ENCODE results near the gene AGPS.
"Not testable (repeated sequence)": the region's sequence is repeated elsewhere in the genome, so short reads cannot be mapped to it uniquely, and the experiment has no call there.

Gene AGPS

DNA sequence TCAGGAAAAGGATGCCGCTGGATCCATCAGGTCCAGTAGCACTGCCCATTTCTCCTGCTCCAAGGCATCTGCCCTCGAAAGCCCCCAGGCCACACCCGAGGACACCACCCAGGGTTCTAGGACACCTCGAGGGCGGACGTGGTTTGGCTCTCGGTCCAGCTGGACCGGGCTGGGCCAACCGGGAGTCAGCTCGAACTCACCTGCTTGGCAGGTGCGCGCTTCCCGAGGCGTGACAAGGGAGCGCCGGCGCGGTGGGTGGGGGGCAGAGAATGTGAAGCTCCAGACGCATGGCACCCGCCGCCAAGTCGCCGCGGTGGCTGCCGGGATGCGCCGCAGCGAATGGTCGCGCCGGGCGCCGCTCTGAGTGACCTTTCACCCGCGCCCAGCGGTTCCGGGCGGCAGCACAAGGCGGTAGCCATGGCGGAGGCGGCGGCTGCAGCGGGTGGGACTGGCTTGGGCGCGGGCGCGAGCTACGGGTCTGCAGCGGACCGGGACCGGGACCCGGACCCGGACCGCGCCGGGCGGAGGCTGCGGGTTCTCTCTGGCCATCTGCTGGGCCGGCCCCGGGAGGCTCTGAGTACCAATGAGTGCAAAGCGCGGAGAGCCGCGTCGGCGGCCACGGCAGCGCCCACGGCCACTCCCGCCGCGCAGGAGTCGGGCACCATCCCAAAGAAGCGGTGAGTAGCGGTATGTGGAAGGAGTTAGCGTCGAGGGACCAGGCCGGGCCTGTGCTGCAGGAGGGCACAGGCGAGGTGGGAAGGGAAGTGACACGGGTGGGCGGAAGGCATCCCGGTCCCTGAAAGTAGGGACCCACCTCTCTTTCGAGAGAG is at the start of gene AGPS:
Gene AGPS (plus strand): TSS at position 401 of the 830 bp plus-strand sequence. CDS start 17 bp downstream, at position 418.
- no peak for DNase-seq

DNA sequence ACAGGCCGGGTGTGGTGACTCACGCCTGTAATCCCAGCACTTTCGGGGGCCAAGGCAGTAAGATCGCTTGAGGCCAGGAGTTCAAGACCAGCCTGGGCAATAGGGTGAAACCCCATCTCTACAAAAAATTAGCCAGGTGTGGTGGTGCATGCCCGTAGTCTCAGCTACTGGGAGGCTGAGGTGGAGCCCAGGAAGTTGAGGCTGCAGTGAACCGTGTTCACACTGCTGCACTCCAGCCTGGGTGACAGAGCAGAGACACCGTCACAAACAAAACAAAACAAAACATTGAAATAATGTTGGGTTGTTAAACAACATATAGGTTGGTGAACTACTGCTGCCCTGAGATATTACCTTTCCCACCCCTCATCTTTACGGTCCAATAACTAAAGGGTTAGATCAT is 48.8 kb upstream of the AGPS start:
- no peak for DNase-seq

DNA sequence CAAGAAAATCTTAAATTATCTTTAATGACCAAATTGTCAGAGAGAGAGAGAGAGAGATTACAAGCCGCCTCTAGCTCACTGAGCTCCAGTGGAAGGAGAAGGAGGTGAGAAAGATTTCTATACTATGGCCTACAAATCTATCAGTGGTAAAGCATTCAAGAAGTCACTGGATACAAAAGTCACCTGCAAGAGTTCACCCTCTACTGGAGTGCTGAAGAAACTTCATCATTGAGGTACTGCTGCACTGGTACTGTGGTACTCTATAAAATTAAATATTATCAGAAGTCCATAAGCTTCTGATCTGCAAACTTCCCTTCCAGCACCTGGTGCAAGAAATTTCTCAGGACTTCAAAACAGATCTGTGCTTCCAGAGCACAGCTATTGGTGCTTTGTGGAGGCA is 48.3 kb upstream of the AGPS start:
- no peak for DNase-seq

DNA sequence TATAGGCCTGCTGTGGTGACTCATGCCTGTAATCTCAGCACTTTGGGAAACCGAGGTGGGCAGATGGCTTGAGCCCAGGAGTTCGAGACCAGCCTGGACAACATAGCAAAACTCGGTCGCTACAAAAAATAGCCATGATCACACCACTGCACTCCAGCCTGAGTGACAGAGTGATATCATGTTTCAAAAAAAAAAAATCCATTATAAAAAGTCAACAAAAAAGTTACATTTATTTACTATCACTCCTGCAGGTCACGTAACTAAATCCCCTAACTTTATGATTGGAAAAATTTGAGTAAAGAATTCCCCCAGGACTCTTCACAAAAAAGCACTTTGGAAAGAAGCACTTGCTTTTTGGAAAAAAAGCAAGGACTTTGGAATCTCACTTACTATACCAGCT is 46.4 kb upstream of the AGPS start:
- DNase-seq, result no peak

DNA sequence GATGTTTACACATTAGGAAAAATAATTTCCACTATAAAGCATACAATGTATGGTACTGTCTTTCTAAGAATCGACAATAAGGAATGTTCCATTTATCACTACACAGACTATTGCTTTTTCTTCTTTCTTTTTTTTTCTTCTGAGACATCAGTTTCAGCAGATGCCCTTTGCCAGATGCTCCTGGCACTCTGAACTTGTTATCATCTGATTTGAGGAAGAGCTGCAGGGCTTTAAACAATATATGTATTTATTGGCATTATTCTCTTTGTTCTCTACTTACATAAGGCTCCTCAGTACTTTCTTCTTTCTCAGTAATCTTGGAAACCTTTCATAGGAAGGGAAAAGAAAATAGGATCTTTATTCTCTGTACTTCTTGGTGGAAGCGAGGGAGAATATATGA is 45.0 kb upstream of the AGPS start:
- no peak for DNase-seq

DNA sequence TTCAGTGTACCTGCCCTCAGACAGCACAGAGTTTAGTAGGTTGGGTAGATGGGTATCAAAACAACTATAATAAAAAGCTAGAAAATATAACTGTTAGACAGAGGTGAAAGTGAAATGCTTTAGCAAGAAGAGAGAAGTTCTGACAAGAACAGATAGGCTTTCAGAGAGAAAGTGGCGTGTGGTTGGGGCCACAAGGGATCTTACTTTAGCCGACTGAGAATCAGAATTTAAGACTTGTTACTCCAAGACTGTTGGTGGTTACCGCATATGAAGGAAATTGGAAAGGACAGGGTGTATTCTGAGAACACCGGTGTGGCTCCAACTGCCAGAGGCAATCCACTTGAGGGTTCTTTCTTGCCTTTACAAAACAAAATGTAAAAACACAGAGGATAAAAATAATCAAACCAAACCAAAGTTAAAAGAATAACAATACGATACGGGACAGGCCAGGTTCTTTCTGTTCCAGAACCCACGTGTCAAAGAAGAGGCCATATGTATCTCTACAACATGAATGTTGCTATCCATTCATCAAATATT is 44.4 kb upstream of the AGPS start:
- DNase-seq, result no peak

DNA sequence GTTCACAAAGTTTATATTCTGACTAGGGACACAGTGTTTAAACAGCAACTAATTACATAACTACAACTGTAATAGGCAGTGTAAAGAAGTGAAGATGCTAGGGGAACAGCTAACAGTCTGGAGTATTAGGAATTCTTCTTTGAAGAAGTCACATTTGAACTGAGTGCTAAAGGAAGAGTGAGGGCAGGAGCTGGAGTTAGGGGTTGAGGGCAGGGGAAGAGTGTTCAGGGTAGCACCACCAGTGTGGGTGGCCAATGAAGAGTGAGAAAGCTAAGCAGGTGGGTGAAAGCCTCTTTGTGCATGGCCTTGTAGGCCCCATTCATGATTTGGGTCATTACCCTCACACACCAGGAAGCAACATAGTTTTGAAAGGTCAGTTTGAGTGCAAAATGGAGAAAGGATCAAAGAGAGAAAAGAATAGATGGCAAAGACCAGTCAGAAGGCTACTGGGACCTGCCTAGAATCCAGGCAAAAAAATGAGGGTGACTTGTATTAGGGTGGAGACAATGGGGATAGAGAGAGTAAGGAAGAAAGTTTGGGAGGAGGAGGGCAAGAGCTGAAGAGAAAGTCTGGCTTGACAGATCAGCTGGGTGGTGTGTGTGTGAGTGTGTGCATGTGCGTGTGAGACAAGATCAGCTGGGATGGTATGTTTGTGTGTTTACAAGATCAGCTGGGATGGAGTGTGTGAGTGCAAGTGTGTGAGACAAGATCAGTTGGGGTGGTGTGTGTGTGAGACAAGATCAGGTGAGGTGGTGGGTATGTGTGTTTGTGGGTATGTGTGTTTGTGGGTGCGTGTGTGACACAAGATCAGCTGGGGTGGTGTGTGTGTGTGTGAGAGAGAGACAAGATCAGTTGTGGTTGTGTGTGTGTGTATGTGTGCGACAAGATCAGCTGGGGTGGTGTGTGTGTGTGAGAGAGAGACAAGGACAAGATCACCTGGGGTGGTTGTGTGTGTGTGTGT is 43.6 kb upstream of the AGPS start:
- DNase-seq, result no peak

DNA sequence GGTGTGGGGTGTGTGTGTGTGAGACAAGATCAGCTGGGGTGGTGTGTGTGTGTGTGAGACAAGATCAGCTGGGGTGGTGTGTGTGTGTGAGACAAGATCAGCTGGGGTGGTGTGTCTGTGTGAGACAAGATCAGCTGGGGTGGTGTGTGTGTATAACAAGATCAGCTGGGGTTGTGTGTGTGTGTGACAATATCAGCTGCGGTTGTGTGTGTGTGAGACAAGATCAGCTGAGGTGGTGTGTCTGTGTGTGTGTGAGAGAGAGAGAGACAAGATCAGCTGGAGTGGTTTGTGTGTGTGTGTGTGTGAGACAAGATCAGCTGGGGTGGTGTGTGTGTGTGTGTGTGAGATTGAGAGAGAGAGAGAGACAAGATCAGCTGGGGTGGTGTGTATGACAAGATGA is 41.9 kb upstream of the AGPS start:
- not testable (repeated sequence) for DNase-seq

DNA sequence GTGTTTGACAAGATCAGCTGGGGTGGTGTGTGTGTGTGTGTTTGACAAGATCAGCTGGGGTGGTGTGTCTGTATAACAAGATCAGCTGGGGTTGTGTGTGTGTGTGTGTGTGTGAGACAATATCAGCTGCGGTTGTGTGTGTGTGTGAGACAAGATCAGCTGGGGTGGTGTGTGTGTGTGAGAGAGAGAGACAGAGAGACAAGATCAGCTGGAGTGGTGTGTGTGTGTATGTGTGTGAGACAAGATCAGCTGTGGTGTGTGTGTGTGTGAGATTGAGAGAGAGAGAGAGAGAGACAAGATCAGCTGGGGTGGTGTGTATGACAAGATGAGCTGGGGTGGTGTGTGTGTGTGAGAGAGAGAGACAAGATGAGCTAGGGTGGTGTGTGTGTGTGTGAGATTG is 41.5 kb upstream of the AGPS start:
- DNase-seq, result not testable (repeated sequence)

DNA sequence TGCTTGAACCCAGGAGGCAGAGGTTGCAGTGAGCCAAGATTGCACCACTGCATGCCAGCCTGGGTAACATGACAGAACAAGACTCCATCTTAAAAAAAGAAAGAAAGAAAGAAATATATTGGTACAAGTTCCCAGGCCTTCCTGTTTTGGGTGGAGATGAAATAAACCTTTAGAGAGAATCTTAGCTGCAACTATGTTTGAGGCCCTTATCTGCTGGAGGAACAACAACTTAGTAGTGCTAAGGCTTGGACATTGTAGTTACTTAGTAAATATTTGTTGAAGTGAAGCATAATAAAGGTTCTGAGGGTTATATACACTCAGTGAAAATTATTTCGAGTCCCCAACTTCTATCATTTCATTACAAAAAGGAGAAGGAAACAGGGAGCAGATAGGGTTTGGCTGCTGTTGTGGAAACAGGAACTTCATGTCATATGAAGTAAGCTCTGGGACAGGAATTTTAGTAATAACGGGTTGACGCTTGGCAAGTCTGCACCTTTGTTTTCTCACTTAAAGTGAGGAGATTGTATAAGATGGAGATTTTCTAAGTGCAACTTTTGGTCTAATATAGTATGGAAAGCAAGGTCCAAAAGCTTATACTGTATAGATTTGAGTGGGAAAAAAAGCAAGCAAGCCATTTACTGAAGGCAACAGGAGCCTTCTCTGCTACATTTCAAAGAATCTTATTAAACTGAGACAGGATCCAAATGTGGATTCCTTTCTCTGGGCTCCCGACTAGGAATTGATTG is 40.0 kb upstream of the AGPS start:
- no peak for DNase-seq

DNA sequence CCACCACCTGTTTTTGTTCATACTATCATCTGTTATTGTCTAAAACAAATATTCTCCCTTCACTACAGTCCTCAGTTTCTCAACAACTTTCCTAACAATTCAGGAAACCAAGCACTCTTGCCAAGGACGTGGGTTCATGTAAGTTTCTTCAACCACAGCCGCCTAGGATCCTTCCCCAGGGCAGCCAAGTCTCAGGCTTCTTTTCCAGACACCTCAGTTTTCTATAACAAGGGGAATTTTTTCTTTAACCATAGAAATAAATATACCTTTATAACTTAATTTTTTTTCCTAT is 39.4 kb upstream of the AGPS start:
- DNase-seq, result no peak

DNA sequence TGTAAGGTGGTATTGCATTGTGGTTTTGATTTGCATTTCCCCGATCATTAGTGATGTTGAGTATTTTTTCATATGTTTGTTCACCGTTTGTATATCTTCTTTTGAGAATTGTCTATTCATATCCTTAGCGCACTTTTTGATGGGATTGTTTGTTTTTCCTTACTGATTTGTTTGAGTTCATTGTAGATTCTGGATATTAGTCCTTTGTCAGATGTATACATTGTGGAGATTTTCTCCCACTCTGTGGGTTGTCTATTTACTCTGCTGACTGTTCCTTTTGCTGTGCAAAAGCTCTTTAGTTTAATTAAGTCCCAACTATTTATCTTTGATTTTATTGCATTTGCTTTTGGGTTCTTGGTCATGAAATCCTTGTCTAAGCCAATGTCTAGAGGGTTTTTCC is 38.0 kb upstream of the AGPS start:
- not testable (repeated sequence) for DNase-seq

DNA sequence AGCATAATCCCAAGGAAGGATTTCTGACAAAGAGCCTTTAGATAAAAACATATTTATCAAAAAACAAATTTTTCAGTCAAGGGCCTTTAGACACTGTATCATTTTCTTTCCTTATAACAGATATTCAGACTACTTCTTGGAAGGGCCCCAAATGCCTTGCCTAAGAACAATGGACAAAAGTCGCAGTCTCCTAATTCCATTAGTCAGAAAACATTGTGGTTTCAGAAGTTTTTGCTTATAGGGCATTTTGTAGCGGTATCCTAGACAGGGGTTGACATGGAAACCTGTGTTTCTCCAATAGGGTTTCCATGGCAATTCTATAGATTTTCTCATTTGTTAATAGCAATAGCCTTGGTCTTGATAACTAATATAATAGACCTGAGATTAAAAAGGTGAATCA is 36.7 kb upstream of the AGPS start:
- no peak for DNase-seq

DNA sequence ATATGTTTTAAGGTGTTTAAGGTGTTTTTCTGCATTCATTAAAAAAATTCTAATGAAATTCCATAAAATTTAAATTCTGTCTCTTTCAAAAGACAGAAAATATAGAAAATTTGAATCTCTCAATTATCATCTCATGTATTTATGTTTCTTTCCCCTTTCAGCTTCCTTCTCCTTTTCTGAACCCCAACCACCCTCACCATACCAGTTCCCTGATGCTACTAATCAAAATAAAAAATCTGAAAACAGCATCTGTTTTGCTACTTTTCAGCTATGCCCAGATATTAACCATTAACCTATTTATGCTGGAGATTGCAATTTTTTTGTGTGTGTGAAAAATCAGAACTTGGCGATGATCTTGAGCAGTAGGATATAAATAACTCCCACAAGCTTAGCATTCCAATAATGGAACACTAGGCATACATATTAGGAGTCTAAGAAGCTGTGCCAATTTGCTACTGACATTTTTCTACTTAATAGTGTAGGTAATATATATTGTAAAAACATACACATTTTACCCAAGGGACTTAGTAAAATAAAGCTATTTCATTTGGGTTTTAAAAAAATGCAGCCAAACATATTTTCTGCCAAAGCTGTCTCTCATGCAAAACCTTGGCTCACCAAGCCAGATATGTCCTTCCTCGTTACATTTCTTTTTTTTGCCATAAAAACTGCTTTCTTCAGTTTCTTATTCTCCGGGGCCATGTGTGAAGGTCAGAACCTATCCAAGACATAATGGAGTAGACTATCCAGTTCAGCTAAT is 32.6 kb upstream of the AGPS start:
- no peak for DNase-seq

DNA sequence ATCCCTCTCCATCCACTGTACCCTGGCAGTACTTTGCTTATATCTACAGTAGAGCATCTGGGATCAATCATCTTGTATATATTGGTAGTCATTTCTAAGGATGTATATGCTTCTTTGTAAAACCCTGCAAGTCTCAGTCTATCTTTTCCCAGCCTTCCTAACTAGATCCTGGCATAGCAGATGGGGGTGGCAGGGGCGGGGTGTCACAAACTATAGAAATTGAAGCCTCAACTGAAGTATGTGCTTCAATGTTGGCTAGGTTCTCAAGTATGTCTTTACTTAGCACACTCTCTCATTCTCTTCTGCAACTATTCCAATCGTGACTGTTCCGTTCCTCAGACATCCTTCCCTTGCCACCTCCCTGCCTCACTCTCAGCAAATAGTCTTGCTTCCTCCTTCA is 30.1 kb upstream of the AGPS start:
- DNase-seq, result no peak

DNA sequence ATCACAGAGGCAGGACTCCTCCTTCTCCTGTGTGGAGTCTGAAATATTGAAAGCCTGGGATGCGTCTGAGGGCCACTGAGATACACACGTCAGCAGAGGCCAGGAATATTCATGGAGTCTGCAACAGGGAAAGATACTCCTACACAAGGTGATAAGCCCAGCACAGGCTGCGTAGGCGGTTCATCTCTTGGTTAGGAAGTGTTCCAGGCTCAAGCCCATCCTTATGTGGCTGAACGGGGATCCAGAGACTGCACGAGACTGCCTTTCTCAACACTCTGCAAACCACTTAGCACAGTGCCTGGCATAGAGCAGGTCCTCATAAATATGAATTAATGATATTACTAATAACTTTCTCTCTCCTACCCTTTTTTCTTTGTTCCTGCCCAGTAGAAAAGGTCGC is 29.2 kb upstream of the AGPS start:
- no peak for DNase-seq

DNA sequence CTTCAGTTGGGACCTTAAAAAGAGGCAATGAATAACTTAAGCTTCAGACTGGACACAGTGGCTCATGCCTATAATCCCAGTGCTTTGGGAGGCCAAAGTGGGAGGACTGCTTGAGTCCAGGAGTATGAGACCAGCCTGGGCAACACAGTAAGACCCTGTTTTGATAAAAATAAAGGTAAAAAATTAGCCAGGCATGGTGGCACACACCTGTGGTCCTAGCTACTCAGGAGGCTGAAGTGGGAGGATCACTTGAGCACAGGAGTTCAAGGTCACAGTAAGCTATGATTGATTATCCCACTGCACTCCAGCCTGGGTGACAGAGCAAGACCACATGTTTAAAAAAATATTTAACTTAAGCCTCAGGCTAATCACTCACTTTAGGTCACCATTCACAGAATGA is 26.8 kb upstream of the AGPS start:
- not testable (repeated sequence) for DNase-seq

DNA sequence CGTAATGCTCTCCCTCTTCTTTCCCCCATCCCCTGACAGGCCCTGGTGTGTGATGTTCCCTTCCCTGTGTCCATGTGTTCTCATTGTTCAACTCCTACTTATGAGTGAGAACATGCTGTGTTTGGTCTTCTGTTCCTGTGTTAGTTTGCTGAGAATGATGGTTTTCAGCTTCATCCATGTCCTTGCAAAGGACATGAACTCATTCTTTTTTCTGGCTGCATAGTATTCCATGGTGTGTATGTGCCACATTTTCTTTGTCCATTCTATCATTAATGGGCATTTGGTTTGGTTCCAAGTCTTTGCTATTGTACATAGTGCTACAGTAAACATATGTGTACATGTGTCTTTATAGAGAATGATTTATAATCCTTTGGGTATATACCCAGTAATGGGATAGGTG is 24.6 kb upstream of the AGPS start:
- not testable (repeated sequence) for DNase-seq

DNA sequence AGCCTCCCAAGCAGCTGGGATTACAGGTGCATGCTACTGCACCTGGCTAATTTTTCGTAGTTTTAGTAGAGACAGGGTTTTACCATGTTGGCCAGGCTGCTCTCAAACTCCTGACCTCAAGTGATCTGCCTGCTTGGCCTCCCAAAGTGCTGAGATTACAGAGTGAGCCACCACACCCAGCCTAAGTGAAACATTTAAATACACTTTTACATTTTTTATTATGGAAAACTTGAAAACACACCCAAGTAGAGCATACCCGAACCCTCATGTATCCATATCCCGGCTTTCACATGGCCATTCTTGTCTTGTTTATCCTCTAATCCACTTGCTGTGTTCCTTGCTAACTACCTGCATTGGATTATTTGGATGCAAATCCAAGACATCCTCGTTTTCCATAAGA is 13.2 kb upstream of the AGPS start:
- no peak for DNase-seq

DNA sequence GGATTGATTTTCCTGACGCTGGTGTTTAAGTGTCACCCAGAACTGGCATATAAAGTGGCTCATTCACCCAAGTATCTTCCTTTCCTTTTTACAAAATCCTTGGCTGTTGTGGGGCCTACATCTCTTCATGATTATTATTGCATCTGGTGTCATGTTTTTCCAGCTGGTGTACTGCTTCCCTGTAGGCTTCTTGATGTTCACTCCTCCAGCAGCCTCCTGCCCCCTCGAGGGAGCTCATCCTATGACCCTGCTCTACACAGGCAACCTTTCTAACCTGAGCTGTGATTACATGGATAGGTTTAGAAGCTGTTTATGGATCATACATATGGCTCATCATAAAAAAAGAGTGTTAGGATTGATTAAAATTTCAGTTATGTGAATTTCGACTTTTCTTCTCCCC is 12.4 kb upstream of the AGPS start:
- no peak for DNase-seq

DNA sequence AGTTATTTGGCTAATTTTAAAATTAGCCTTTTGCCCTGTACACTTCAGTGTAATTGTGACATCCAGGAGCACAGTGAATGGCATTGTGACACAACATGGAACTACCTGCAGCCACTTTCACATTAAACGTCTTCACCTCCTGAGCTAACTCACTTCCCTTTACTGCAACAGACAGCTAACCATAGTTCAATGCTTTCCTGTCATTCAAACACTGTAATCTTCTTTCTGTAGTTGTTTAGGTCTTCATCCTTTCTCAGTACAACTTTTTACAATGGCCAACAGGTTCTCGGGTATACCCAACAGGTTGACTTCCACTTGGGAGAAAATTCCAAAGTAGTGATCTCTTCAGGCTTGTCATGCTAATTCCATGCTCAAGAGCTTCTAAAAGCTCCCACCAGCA is 8.6 kb upstream of the AGPS start:
- no peak for DNase-seq

DNA sequence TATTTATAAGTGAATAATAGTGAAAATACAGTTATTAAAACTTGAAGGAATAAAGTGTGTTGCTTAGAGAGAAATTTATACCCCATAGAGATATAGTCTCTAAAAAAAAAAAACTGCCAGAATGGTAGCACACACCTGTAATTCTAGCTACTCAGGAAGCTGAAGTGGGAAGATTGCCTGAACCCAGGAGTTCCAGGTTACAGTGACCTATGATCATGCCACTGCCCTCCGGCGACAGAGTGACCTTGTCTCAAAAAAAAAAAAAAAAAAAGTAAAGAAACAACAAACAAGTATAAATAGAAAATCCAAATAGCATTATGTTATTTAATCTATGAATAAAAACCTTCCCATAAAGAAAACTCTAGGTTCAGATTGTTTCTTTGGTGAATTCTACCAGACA is 7.4 kb upstream of the AGPS start:
- DNase-seq, result no peak
